IPS-15b (cell line): ENCODE data around the gene GNLY.

Experiments used
- H3K27me3 ChIP-seq: one replicate; pipeline ENCODE4 v1.6.1; 2013; ENCODE audit warnings: low read length; ENCODE audit not compliant: control insufficient read depth, insufficient read depth
- H3K36me3 ChIP-seq: one replicate; pipeline ENCODE4 v1.6.1; 2013; ENCODE audit warnings: low read length; ENCODE audit not compliant: control insufficient read depth, insufficient read depth
- H3K4me1 ChIP-seq: one replicate; pipeline ENCODE4 v1.6.1; 2013; ENCODE audit warnings: mild to moderate bottlenecking, low read length; ENCODE audit not compliant: control insufficient read depth, insufficient read depth
- H3K4me3 ChIP-seq: one replicate; pipeline ENCODE4 v1.5.1; 2013; ENCODE audit warnings: low read depth, low read length
- H3K9ac ChIP-seq: one replicate; pipeline ENCODE4 v1.6.1; 2013; ENCODE audit warnings: low read depth, mild to moderate bottlenecking, low read length
- H3K9me3 ChIP-seq: one replicate; pipeline ENCODE4 v1.6.1; 2013; ENCODE audit warnings: mild to moderate bottlenecking, low read length; ENCODE audit not compliant: control insufficient read depth, insufficient read depth

GNLY gene

DNA sequence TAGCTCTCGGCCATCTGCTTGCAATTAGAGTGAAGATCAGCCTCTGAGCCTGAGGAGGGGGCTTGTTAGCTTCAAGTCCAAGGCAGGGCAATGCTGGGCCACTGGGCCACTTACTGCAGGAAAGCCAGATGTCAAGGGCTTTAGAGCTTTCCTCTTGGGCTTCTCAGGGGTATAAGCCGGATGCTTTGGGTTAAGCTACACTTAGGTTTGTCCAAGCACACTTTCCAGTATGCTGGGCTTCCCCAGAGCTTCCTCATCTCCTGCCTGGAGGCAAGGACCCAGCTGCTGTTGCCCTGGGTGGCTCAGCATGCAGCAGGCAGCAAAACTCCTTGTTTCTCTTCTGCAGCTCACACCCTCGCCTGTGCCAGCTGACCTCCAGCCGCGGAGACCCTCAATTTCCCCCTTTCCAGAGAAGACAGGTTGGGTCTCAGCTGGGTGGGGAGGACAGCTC, 30.6 kb downstream of the GNLY start:
- Histone ChIP-seq H3K9ac (no peak overlapping the region), H3K9me3 (no peaks in the 10 kb centered on the region), H3K4me3 (no peak overlapping the region), H3K36me3 (no peaks in the 10 kb centered on the region), H3K4me1 (no peaks in the 10 kb centered on the region), H3K27me3 (no peaks in the 10 kb centered on the region)

DNA sequence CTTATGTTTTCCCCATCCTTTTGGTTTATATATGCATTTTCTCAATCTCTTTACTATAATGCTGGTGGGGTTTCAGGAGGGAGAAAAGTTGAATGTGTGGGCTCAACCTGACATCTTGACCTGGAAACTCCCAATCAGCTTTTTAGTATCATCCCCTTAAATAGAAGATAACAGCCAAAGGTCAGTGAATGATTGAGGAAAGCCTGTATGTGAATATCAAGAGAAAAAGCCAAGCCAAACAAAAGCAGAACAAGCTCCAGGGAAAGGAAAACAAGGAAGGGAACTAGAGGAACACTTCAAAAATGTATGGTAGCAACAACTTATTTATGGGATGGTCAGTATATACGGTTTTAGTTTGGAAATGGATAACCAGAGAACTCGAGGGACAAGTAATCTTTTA, 31.3 kb downstream of the GNLY start:
- H3K9me3 ChIP-seq: no peaks in the 10 kb centered on the region
- no peaks in the 10 kb centered on the region for H3K4me1 ChIP-seq
- H3K9ac ChIP-seq: no peak overlapping the region
- H3K27me3 ChIP-seq: no peaks in the 10 kb centered on the region
- no peak overlapping the region for H3K4me3 ChIP-seq
- no peaks in the 10 kb centered on the region for H3K36me3 ChIP-seq

DNA sequence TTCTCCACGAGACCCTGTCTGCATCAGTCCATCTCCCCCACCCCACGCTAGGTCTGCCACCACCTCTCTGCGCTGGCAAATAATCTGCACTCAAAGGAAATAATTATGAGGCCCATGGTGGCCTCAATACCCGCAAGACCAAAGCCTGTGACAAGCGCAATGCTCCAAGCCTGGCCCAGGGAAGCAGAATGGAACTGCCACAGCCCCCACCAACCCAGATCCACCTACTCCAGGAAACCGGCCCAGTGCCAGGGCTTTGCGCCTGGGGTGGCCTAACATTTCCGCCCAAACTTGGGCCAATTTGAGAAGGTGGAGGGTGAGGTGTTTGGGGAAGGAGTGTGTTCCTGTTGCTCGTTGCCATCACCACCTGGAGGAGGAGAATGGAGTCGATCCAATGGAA, 33.6 kb downstream of the GNLY start:
- no peak overlapping the region for H3K9ac ChIP-seq
- no peaks in the 10 kb centered on the region for H3K4me1 ChIP-seq

DNA sequence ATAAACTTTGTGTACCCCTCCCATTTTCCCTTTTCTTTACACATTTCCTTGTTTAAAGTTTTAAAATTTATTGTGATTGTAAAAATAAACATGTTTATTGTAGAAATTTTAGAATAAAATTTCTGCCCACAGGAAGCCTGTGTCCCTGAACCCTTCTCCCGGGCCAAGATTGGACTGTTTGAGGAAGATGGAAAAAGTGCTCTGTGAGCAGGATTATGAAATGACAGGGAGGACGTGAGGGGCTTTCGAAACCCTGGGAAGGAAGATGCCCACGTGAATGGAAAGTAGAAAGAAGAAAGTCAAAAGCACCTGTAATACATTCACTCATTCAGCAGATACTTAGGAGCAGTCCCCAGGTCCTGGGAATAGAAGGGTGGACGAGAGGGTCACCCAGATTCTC, 34.2 kb downstream of the GNLY start:
- Histone ChIP-seq H3K4me1 (no peaks in the 10 kb centered on the region), H3K9me3 (no peaks in the 10 kb centered on the region), H3K9ac (no peak overlapping the region), H3K36me3 (no peaks in the 10 kb centered on the region), H3K27me3 (no peaks in the 10 kb centered on the region), H3K4me3 (no peak overlapping the region)

More for the DNA sequence above, 33.6 kb downstream of the GNLY start:
- Histone ChIP-seq H3K27me3 (no peaks in the 10 kb centered on the region), H3K4me3 (no peak overlapping the region), H3K36me3 (no peaks in the 10 kb centered on the region), H3K9me3 (no peaks in the 10 kb centered on the region)

DNA sequence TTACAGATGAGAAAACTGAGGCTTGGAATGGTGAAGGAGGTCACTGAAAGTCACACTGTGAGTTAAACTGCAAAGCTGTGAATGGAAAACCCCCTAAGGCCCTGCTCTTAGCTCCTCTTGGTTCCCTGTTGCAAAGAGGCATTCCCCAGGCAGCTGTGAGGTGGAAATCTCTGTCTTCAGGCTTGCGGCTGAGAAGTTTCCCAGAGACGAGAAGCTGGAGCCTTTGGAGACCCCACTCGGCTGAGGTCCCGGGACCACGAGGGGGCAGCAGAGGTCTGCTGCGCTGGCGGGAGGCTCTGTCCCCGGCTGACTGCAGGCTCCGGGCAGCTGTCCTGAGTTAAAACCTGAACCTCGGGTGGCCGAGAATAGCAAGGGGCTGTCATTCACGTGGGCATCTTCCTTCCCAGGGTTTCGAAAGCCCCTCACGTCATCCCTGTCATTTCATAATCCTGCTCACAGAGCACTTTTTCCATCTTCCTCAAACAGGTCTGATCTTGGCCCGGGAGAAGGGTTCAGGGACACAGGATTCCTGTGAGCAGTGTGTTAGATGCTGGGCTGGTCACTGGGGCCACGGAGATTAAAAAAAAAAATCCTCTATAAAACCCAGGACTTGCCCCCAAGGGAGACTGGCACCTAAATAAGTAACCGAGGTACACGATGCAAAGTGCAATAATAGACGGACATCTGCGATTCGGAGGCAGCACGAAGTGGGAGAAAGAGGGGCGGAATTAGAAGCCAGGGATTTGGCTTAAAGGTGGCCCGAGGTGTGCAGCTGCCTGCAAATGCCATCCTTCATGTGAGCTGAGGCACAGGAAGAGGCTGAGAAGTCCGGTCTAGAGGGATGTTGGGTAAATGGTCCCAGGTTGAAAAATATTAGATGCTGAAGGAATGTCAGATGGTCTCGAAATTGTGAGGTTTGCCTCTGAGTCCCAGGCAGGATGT, 35.0 kb downstream of the GNLY start:
- no peaks in the 10 kb centered on the region for H3K9me3 ChIP-seq
- no peaks in the 10 kb centered on the region for H3K36me3 ChIP-seq
- no peak overlapping the region for H3K9ac ChIP-seq
- no peaks in the 10 kb centered on the region for H3K4me1 ChIP-seq
- no peaks in the 10 kb centered on the region for H3K27me3 ChIP-seq
- H3K4me3 ChIP-seq: no peak overlapping the region

DNA sequence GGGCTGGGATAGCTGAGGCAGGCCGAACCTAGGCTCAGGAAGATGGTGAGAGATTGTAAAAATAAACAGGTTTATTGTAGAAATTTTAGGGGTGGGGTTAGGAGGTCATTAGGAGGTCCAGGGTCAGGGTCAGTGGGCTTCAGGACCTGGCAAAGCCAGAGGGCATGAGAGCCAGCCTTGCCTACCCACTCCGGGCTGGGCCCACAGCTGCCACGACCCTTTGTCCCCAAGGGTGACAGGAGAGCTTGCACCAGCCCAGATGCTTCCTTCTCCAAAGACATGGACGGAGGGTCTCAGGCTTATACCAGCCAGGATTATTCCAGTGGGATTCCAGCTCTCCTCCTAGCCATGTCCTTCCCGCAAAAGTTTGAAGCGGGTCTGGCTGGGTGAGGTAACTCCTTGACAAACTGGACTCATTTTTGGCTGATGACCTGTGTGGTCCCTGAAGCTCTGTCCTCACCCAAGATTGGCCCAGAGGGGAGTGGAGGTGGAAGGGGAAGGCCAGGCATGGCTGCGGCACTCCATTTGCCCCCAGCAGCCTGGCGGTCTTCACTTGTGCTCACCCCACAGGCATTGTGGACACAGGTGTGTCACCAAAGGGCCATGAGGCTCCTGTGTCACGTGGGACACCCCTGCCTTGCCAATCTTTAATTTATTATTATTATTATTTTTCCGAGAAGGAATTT, 35.8 kb downstream of the GNLY start:
- H3K9ac ChIP-seq: no peak overlapping the region

DNA sequence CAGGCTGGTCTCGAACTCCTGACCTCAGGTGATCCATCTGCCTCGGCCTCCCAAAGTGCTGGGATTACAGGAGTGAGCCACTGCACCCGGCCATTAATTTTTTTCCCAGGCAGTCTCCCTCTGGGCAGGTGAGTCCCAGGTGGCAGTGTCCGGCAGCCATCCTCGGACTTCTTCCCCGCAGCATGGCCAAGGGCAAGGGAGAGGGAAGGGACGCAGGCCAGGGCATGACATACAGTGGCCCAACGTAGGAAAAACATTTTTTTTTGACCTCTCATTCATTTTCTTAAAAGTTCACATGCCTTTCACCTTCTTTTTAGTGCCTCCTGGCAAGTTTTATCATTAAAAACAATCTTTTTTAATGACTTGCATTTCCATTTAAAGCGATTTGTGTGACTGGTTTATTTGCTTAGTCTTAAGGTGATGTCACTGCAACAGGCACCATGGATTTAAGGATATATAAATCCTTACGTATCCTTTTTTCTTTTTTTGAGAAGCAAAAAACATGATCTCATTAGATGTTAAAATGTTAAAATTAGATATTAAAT, 36.6 kb downstream of the GNLY start:
- Histone ChIP-seq H3K9ac (no peak overlapping the region), H3K27me3 (no peaks in the 10 kb centered on the region), H3K9me3 (no peaks in the 10 kb centered on the region), H3K4me1 (no peaks in the 10 kb centered on the region), H3K4me3 (no peak overlapping the region), H3K36me3 (no peaks in the 10 kb centered on the region)

More for the DNA sequence above, 35.8 kb downstream of the GNLY start:
- H3K27me3 ChIP-seq: no peaks in the 10 kb centered on the region
- H3K4me1 ChIP-seq: no peaks in the 10 kb centered on the region
- no peaks in the 10 kb centered on the region for H3K36me3 ChIP-seq
- no peak overlapping the region for H3K4me3 ChIP-seq
- H3K9me3 ChIP-seq: no peaks in the 10 kb centered on the region

DNA sequence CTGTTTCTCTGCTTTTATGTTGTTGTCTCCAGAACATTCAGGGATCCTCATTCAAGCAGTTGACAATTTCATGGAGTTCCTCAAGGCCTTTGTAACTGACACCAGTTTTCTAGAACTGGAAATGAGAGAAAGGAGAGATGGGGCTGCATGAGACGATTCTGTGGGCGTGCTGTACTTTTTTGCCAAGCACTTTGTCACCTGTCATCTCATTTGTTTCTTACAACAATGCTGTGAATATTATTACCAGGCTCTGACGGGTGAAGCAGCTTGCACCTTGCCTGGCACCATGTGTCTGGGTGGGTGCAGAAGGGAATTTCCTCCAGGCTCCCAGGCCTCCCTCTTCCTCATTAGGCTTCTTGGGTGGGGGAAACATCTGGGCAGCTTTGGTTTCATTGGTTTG, 37.4 kb downstream of the GNLY start:
- no peaks in the 10 kb centered on the region for H3K36me3 ChIP-seq

DNA sequence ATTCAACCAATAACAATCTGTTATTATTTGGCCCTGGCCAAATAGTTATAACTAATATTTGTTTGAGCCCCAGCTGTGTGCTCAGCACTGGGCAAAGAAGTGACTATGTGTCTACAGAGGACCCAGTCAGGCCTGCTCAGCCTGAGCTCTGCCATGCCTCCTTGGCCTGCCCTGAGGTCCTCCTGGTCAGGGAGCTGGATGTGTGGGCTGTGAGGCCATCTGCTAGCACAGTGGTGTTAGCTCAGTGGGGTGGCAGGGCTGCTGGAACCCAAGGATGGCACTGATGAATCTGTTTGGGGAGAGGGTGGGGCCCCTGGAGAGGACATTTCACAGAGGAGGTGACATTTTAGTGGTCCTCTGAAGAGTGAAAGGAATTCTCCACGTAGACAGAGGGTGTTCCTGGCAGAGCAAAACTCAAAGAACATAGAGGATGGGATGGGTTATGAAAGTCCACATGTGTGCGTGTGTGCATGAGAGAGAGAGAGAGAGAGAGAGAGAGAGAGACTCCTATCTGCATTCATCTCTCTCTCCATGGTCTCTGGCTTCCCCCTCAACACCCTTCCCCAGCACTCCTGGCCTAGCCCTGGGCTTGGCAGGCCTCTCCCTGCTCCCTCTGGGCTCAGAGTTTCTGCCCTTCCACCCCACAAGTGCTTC, 38.4 kb downstream of the GNLY start:
- H3K9me3 ChIP-seq: no peaks in the 10 kb centered on the region
- H3K36me3 ChIP-seq: no peaks in the 10 kb centered on the region
- no peak overlapping the region for H3K4me3 ChIP-seq
- H3K9ac ChIP-seq: no peak overlapping the region
- no peaks in the 10 kb centered on the region for H3K27me3 ChIP-seq
- no peaks in the 10 kb centered on the region for H3K4me1 ChIP-seq

More for the DNA sequence above, 37.4 kb downstream of the GNLY start:
- Histone ChIP-seq H3K27me3 (no peaks in the 10 kb centered on the region), H3K4me3 (no peak overlapping the region), H3K4me1 (no peaks in the 10 kb centered on the region), H3K9me3 (no peaks in the 10 kb centered on the region), H3K9ac (no peak overlapping the region)

DNA sequence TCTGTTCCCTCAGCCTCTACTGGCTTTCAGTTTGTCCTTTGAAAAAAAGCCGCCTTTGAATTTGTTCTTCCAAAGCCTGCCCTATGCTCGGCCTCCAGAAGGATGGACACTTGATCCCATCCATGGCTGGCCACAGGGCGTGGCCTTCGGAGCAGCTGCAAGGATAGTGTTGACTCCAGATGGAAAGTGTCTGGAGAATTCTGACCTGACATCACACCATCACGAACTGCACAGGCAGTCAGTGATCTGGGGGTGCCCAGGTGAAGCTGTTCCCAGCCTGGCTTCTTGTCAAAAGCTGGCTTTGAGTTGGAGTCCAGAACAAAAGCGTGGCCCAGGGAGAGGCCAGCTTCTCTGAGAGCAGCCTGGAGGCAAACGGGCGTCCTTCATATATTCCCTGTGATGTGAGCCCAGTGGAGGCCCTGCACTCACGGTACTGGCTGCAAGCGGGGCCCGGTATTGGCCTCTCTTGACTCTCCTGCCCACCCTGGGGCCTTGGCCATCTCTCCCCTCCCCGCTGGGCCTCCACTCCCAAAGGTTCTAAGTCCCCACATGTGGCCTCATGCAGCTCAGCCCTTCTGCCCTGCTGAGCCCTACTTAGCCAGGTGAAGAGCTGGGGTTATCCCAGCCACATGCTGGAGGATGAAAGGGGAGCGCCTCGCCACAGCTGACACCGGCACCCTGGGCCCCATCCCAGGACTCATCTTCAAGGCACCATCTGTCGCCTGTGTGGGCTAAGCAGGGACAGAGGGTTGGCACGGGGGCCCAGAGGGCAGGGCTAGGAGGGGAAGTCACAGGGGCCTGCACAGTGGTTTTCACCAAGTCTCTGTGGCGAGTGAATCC, 39.2 kb downstream of the GNLY start:
- Histone ChIP-seq H3K27me3 (no peaks in the 10 kb centered on the region), H3K36me3 (no peaks in the 10 kb centered on the region), H3K9ac (no peak overlapping the region), H3K4me3 (no peak overlapping the region), H3K9me3 (no peaks in the 10 kb centered on the region), H3K4me1 (no peaks in the 10 kb centered on the region)

DNA sequence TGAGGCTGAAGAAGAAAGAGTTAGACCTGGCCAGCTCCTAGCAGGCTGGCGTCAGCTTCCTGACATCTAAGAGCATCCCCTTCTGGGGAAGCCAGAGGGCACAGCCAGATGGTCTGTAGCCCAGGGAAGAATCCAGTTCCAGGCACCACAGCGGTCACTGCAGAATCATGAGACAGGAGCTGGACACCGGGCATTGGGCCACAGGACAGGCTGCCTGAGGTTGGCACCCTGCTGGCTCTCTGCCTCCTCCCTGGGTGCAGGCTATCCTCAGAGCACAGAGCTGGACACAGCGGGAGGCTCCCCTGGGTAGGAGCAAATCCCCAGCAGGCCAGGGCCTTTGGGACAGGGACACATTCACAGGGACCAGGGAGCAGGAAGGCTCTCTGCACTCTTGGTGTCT, 39.9 kb downstream of the GNLY start:
- no peak overlapping the region for H3K4me3 ChIP-seq
- H3K36me3 ChIP-seq: no peaks in the 10 kb centered on the region
- H3K9ac ChIP-seq: no peak overlapping the region
- H3K4me1 ChIP-seq: no peaks in the 10 kb centered on the region
- no peaks in the 10 kb centered on the region for H3K27me3 ChIP-seq
- no peaks in the 10 kb centered on the region for H3K9me3 ChIP-seq
